ENCODE results near the gene AZU1. TPM values are rescaled to one million over a fixed set of nuclear protein-coding genes. Genes with fewer than 3 reads are reported as not detected.

Gene AZU1
- total RNA-seq, 1 experiment from 2014 or later: not detected

- intact Hi-C loops (cut with micrococcal nuclease): loop anchor here (5.0 kb wide), 1 partner anchor 43 kb away; the partner anchor contains the start of gene R3HDM4
Measured at GRCh38 chr19:869245-870177, 41.9 kb downstream of the AZU1 start.

GRCh38 chr19:870314-870713 is 42.7 kb downstream of the AZU1 start:
- DNase-seq (ENCODE audit: unreplicated experiment): no peak
- peak overlapping the region; percentile 21 for H3K4me3 Mint-ChIP-seq (ENCODE audit: unreplicated experiment)
- H3K27me3 Mint-ChIP-seq (ENCODE audit: insufficient read depth, unreplicated experiment): no peaks in the 10 kb centered on the region
- POLR2A ChIA-PET: no interaction called here
- BruUV-seq (replicated peaks): no TSS peak
- no peaks in the 10 kb centered on the region for H3K9me3 Mint-ChIP-seq (ENCODE audit: unreplicated experiment)
- no peak for TF ChIP-seq CTCF (IDR thresholded peaks at IDR 0.05; ENCODE audit: unreplicated experiment)
- CTCF ChIA-PET: interaction anchor here (1.0 kb wide), 1 partner anchor 14 kb away, joined by 3 read pairs; no protein-coding TSS in a partner anchor
- intact Hi-C loops (cut with micrococcal nuclease): loop anchor here (5.0 kb wide), 1 partner anchor 42 kb away; the partner anchor contains the start of gene R3HDM4
- peaks cover 24% of the 10 kb centered on the region for H3K4me1 Mint-ChIP-seq (ENCODE audit: insufficient read depth, unreplicated experiment)
- H3K36me3 Mint-ChIP-seq (ENCODE audit: insufficient read depth, unreplicated experiment): peaks cover 36% of the 10 kb centered on the region
- H3K27ac Mint-ChIP-seq (ENCODE audit: low read depth, unreplicated experiment): no peak overlapping the region

More at GRCh38 chr19:869245-870177, 41.9 kb downstream of the AZU1 start:
- Mint-ChIP-seq H3K36me3 (ENCODE audit: insufficient read depth, unreplicated experiment) (peaks cover 29% of the 10 kb centered on the region), H3K27ac (ENCODE audit: low read depth, unreplicated experiment) (no peak overlapping the region), H3K9me3 (ENCODE audit: unreplicated experiment) (no peaks in the 10 kb centered on the region), H3K4me1 (ENCODE audit: insufficient read depth, unreplicated experiment) (peaks cover 24% of the 10 kb centered on the region), H3K4me3 (ENCODE audit: unreplicated experiment) (no peak overlapping the region), H3K27me3 (ENCODE audit: insufficient read depth, unreplicated experiment) (no peaks in the 10 kb centered on the region)
- BruUV-seq (replicated peaks): no TSS peak
- DNase-seq (ENCODE audit: unreplicated experiment): peak; percentile 92
- no peak for TF ChIP-seq CTCF (IDR thresholded peaks at IDR 0.05; ENCODE audit: unreplicated experiment)
- CTCF ChIA-PET: interaction anchor here (0.6 to 1.0 kb wide), 2 partner anchors 13 to 129 kb away, joined by 3 read pairs; no protein-coding TSS in a partner anchor
- POLR2A ChIA-PET: no interaction called here

GRCh38 chr19:870963-871401 is 43.3 kb downstream of the AZU1 start:
- peaks cover 24% of the 10 kb centered on the region for H3K4me1 Mint-ChIP-seq (ENCODE audit: insufficient read depth, unreplicated experiment)
- BruUV-seq (replicated peaks): no TSS peak
- intact Hi-C loops (cut with micrococcal nuclease): loop anchor here (5.0 kb wide), 1 partner anchor 41 kb away; the partner anchor contains the start of gene R3HDM4

More at GRCh38 chr19:870963-871401, 43.3 kb downstream of the AZU1 start:
- Mint-ChIP-seq H3K36me3 (ENCODE audit: insufficient read depth, unreplicated experiment) (peaks cover 40% of the 10 kb centered on the region), H3K4me3 (ENCODE audit: unreplicated experiment) (peak overlapping the region; percentile 75), H3K27me3 (ENCODE audit: insufficient read depth, unreplicated experiment) (no peaks in the 10 kb centered on the region), H3K9me3 (ENCODE audit: unreplicated experiment) (no peaks in the 10 kb centered on the region), H3K27ac (ENCODE audit: low read depth, unreplicated experiment) (no peak overlapping the region)
- ChIA-PET POLR2A (no interaction called here), CTCF (interaction anchor here (0.5 kb wide), 1 partner anchor 14 kb away, joined by 3 read pairs; no protein-coding TSS in a partner anchor)
- no peak for DNase-seq (ENCODE audit: unreplicated experiment)
- no peak for TF ChIP-seq CTCF (IDR thresholded peaks at IDR 0.05; ENCODE audit: unreplicated experiment)

All from MCF 10A (cell line).